Glutamatergic neuron (in vitro differentiated cells): ENCODE results near the gene MCCC2. TPM values are rescaled to one million over a fixed set of nuclear protein-coding genes. Genes with fewer than 3 reads are reported as not detected.
"Not testable (repeated sequence)": the region's sequence is repeated elsewhere in the genome, so short reads cannot be mapped to it uniquely, and the experiment has no call there.

ENCODE experiments used
- DNase-seq: peaks from one replicate; pipeline ENCODE4 v3.0.0; 2022
- H3K27ac Mint-ChIP-seq: one replicate; pipeline ENCODE4 v1.8.0; 2020; ENCODE audit warnings: mild to moderate bottlenecking, mixed read lengths, inconsistent platforms; ENCODE audit not compliant: unreplicated experiment
- H3K27me3 Mint-ChIP-seq: one replicate; pipeline ENCODE4 v1.8.0; 2020; ENCODE audit warnings: mild to moderate bottlenecking, moderate library complexity, mixed read lengths, inconsistent platforms; ENCODE audit not compliant: unreplicated experiment
- H3K36me3 Mint-ChIP-seq: one replicate; pipeline ENCODE4 v1.8.0; 2020; ENCODE audit warnings: mild to moderate bottlenecking, mixed read lengths, inconsistent platforms; ENCODE audit not compliant: unreplicated experiment
- H3K4me1 Mint-ChIP-seq: one replicate; pipeline ENCODE4 v1.8.0; 2020; ENCODE audit warnings: mild to moderate bottlenecking, low read depth, mixed read lengths, inconsistent platforms; ENCODE audit not compliant: unreplicated experiment
- H3K4me3 Mint-ChIP-seq: one replicate; pipeline ENCODE4 v1.8.0; 2020; ENCODE audit warnings: mild to moderate bottlenecking, mixed read lengths, inconsistent platforms; ENCODE audit not compliant: unreplicated experiment
- H3K9me3 Mint-ChIP-seq: one replicate; pipeline ENCODE4 v1.8.0; 2020; ENCODE audit warnings: mild to moderate bottlenecking, moderate library complexity, mixed read lengths, inconsistent platforms; ENCODE audit not compliant: unreplicated experiment
- CTCF ChIP-seq: fragments of 200-600 bp; sonication (generic); IDR thresholded peaks from one replicate; pipeline ENCODE4 v1.5.0; 2021; ENCODE audit not compliant: partially characterized antibody, unreplicated experiment
- total RNA-seq: library from RNA; stranded (reverse); fragmentation: NEBNext Ultra II Directional; extraction: Animal tissue kit (Norgen Biotek cat#: 25700); gene quantifications from one replicate; pipeline ENCODE4 v1.2.1, GENCODE V29; 2021; ENCODE audit not compliant: unreplicated experiment

The MCCC2 gene
- total RNA-seq, 1 donor from 2014 or later, result 17.3 TPM

- no peak overlapping the region for H3K27ac Mint-ChIP-seq
- H3K9me3 Mint-ChIP-seq, result no peaks in the 10 kb centered on the region
- H3K4me3 Mint-ChIP-seq, result no peak overlapping the region
- peaks cover 11% of the 10 kb centered on the region for H3K36me3 Mint-ChIP-seq
- peak; percentile 74 for TF ChIP-seq CTCF
- no peaks in the 10 kb centered on the region for H3K4me1 Mint-ChIP-seq
- peak; percentile 27 for DNase-seq
- H3K27me3 Mint-ChIP-seq, result peaks cover 3% of the 10 kb centered on the region
Observed at GRCh38 chr5:71601222-71602026, 14.3 kb downstream of the MCCC2 start.

- not testable (repeated sequence) for H3K9me3 Mint-ChIP-seq, H3K4me3 Mint-ChIP-seq, H3K4me1 Mint-ChIP-seq
Observed at GRCh38 chr5:71609916-71610315, 22.8 kb downstream of the MCCC2 start.

GRCh38 chr5:71615809-71616208, 28.7 kb downstream of the MCCC2 start:
- no peaks in the 10 kb centered on the region for H3K9me3 Mint-ChIP-seq
- DNase-seq, result no peak
- no peaks in the 10 kb centered on the region for H3K27me3 Mint-ChIP-seq
- no peak overlapping the region for H3K4me3 Mint-ChIP-seq
- no peaks in the 10 kb centered on the region for H3K36me3 Mint-ChIP-seq
- TF ChIP-seq CTCF, result no peak
- no peaks in the 10 kb centered on the region for H3K4me1 Mint-ChIP-seq
- no peak overlapping the region for H3K27ac Mint-ChIP-seq

More at GRCh38 chr5:71609916-71610315, 22.8 kb downstream of the MCCC2 start:
- H3K36me3 Mint-ChIP-seq, H3K27ac Mint-ChIP-seq, DNase-seq, H3K27me3 Mint-ChIP-seq: not testable (repeated sequence)

- Mint-ChIP-seq H3K4me3 (no peak overlapping the region), H3K36me3 (peaks cover 5% of the 10 kb centered on the region), H3K27me3 (no peaks in the 10 kb centered on the region), H3K4me1 (peaks cover 1% of the 10 kb centered on the region), H3K9me3 (no peaks in the 10 kb centered on the region), H3K27ac (no peak overlapping the region)
- TF ChIP-seq CTCF, result no peak
- DNase-seq, result no peak
Observed at GRCh38 chr5:71620630-71621029, 33.5 kb downstream of the MCCC2 start.

GRCh38 chr5:71621268-71621667, 34.1 kb downstream of the MCCC2 start:
- Mint-ChIP-seq H3K4me1 (peaks cover 1% of the 10 kb centered on the region), H3K27me3 (no peaks in the 10 kb centered on the region), H3K9me3 (no peaks in the 10 kb centered on the region), H3K36me3 (peaks cover 5% of the 10 kb centered on the region), H3K27ac (no peak overlapping the region), H3K4me3 (no peak overlapping the region)
- no peak for DNase-seq
- no peak for TF ChIP-seq CTCF
